GM18861 (cell line): ENCODE measurements around the gene CBFA2T3.
"Not testable (repeated sequence)": the region's sequence is repeated elsewhere in the genome, so short reads cannot be mapped to it uniquely, and the experiment has no call there.

Experiments
- ATAC-seq: cut with Tn5 transposase; IDR thresholded peaks from one replicate; pipeline ENCODE4 v1.9.1; 2021; ENCODE audit not compliant: unreplicated experiment

The CBFA2T3 gene

GRCh38 chr16:88977018-88977811 lies at the start of gene CBFA2T3:
Gene CBFA2T3 (minus strand): TSS chr16:88977207. CDS start chr16:88976807, 400 bp downstream.
- ATAC-seq, result no peak

- no peak for ATAC-seq
Observed at GRCh38 chr16:89026121-89026612, 49.2 kb upstream of the CBFA2T3 start.

- no peak for ATAC-seq
Observed at GRCh38 chr16:89025636-89026035, 48.6 kb upstream of the CBFA2T3 start.

GRCh38 chr16:89024546-89025060 lies 47.6 kb upstream of the CBFA2T3 start:
- no peak for ATAC-seq

DNA sequence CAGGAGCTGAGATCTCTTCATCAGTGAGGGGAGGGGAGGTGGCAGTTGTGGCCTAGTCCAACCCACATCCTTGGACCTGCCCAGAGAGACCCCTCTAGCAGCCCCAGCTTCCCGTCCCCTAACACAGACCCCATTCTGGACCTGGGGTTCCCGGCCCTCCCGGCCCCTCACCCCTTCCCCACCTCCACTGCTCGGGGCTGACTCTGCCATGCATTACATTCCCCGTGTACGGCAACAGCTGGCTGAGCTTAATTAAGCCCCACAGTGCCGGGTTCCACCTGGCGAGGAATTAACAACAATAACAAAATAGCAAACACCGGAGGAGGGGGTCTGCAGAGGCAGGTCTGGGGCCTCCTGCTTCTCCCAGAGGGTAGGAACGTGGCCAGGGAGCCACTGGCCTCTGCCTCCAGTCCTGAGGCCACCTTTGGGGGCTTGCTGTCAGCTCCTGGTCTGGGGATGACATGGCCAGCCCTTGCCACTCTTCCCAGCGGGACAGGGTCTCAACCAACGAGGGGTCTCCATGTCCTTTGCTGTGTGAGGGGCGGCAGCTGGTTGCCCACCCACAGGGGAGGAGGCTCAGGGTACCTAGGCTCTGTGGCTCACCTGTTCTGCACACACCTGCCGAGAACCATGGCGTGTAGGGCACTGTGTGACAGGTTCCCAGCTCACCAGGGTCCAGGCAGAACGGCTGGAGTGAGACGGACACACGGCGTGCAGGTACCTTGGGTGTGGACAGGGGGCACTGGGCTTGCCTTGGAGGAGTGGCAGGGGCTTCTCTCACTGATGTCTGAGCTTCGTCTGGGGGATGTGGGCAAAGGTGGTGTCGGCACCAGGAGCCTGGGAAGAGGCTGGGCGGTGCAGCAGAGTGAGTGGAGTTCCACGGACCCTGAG lies 46.9 kb upstream of the CBFA2T3 start:
- no peak for ATAC-seq

DNA sequence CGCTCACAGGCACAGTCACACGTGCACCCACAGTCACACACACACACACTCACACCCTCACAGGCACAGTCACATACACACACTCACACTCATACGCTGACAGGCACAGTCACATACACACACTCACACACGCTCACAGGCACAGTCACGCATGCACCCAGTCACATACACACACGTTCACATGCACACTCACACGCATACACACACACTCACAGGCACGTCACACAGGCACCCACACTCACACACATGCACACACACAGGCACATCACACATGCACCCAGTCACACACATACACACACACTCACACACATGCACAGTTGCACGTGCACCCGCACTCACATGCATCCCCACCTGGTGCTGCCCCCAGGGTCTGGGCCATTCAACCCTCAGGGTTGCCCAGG lies 46.1 kb upstream of the CBFA2T3 start:
- ATAC-seq, result no peak

GRCh38 chr16:89022051-89022836 lies 45.2 kb upstream of the CBFA2T3 start:
- ATAC-seq, result no peak

- ATAC-seq, result no peak
Observed at GRCh38 chr16:89020925-89021595, 44.1 kb upstream of the CBFA2T3 start.

GRCh38 chr16:89020068-89020924 lies 43.3 kb upstream of the CBFA2T3 start:
- ATAC-seq, result no peak

DNA sequence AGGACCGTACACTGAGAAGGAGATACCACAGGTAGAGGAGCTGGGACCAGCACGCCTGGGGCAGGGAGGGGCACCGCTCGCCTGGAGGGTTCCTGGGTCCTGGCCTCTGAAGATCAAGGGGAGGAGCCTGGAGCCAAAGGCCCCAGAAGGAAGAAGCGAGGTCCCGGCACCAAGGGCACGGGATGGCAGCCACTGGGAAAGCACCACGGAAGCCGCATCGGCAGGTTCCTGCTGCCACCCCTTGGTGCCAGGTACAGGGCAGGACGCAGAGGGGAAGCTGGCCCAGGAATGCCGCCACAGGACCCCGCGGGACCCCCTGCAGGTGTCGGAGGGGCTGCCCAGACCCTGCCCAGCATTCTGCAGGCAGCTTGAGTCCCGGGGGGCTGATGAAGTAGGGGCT lies 42.5 kb upstream of the CBFA2T3 start:
- no peak for ATAC-seq

DNA sequence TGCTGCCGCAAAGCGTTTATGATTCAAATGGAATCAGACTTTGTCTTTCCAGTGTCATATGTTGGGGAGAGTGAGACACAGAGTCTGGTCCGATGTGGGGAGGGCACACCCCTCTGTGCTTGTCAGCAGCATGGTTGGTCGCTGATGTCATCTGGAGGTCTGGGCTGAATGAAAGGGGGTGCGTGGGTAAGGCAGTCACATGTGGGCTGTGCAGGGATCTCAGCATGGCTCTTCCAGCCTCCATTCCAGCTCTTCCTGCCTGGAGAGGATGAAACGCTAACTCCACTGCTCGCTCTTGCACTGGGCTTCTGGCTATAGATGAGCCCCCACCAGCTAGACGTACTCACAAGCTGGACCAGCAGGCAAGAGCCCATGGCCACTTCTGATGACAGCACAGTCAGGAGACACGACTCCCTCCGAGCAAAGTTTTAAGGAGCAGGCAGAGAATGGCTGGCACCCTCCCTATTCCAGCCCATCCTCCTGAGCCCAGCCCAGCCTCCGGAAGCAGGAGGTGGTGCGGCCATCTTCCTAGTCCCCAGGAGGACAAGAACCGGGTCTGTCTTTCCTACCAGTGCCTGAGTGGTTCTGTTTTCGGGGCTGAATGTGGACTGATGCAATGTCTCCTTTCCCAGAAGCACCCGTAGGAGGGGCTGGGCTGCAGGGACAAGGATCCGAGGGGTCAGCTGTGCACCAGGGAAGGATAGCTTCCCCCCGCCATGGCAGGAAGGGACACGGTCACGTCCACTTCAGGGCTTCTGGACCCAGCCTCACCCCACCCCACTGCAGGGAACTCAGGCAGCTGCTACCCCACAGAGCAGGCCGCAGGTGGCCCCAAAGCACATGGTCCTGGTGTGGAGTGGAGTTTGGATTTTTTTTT lies 41.5 kb upstream of the CBFA2T3 start:
- no peak for ATAC-seq

- no peak for ATAC-seq
Observed at GRCh38 chr16:89017543-89018281, 40.7 kb upstream of the CBFA2T3 start.

- ATAC-seq, result not testable (repeated sequence)
Observed at GRCh38 chr16:89016561-89016960, 39.6 kb upstream of the CBFA2T3 start.

DNA sequence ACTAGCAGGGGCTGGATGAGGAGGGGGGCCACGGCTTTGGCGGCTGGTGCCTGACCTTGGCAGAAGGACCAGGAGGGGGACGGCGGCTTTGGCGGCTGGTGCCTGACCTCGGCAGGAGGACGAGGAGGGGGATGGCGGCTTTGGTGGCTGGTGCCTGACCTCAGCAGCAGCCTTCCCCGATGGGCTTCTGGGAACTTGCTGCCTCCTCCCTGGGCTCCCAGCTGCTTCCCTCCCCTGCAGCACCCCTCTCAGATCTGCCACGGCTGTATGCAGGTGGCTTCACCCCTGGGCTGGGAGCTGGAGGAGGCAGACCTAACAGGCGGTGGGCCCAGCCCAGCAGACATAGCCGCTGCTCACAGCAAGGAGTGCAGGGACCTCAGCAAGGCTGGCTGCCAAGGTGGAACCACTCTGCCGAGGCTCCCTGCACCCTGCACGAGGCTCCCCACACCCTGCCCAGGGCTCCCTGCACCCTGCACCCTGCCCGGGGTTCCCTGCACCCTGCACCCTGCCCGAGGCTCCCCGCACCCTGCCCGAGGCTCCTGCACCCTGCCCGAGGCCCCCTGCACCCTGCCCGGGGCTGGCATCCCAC lies 38.4 kb upstream of the CBFA2T3 start:
- no peak for ATAC-seq

GRCh38 chr16:89014403-89015230 lies 37.6 kb upstream of the CBFA2T3 start:
- no peak for ATAC-seq

- ATAC-seq, result no peak
Observed at GRCh38 chr16:89013692-89014402, 36.8 kb upstream of the CBFA2T3 start.
